ENCODE results near the gene WBP1L.
"Not testable (repeated sequence)": the region's sequence is repeated elsewhere in the genome, so short reads cannot be mapped to it uniquely, and the experiment has no call there.

The WBP1L gene

GRCh38 chr10:102723989-102724388 is 19.8 kb upstream of the WBP1L start:
- no peak for DNase-seq

- DNase-seq: peak; percentile 60 to 68 (median 64)
These were observed 17.5 kb upstream of the WBP1L start for GRCh38 chr10:102726274-102726673.

DNA sequence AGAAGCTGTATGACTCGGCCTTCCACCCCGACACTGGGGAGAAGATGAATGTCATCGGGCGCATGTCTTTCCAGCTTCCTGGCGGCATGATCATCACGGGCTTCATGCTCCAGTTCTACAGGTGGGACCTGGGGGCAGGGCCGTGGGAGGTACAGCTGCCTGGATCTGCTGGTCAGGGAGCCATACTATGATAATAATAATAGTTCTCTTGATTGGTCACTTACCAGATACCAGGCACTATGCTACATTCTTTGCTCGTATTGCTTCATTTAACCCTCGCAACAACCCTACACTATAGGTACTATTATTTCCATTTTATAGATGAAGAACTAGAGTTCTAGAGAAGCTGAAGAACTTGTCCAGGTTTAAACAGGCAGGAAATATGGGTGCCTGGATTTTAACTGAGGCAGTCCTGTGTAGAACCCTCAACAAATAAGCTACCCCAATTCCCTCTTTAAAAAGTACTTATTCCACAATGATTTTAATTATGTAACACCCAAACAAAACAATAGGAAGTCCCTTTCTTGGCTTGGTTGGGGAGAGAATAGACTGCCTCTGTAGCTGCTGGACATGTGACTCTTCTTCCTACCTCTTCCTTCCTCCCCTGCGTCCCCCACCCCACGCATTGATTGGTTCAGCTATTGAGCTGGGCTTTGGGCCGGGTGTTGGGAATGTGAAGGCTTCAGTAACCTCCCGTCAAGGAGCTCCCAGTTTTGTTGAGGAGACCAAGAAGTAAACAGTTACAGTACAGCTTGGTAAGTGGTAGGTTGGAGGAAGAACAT is 16.5 kb upstream of the WBP1L start:
- peak; percentile 57 to 79 (median 73) for DNase-seq

DNA sequence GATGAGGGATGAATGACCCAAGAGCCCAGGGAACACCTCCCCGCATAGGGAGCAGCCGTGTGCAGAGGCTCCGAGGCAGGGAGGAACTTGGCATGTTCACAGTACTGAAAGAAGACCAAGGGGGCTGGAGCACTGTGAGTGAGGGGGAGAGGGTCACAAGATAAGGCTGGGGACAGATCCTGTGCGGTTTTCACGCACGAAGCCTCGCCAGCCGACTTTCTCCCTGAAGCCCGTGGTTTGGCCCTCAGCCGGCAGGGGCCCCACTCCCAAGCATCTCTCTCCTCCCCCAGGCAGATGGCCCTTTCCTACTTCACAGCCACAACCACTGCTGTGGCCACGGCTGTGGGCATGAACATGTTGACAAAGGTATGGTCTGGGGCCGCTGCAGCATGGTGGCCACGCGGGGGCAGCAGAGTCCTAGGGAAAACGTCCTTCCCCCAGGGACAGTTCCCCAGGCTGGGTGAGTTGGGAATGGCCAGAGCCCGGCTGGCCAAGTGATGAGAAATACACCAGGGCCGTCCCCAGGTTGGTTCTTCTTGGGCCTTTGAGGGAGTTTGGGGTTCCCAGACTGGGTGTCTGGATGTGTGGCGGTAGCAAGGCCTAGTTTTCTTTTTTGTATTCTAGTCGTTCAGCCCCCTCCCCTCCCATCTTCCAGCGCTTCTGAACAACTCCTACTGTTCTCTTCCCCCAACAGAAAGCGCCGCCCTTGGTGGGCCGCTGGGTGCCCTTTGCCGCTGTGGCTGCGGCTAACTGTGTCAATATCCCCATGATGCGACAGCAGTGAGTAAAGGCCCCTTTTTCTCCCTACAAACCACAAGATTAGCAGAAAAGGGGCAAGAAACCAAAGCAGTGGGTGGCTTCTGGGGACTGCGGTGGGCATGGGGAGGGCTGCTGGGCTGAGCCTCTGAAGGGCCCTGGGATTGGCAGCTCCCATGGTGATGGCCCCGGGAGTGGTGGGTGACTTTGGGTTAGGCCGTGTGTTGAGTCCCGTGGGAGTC is 14.4 kb upstream of the WBP1L start:
- DNase-seq: peak; percentile 85 to 94 (median 92)

GRCh38 chr10:102731222-102731800 is 12.4 kb upstream of the WBP1L start:
- no peak for DNase-seq

- no peak for DNase-seq
These were observed 11.1 kb upstream of the WBP1L start for GRCh38 chr10:102732661-102733060.

GRCh38 chr10:102735065-102735562 is 8.6 kb upstream of the WBP1L start:
- DNase-seq: no peak

GRCh38 chr10:102738692-102739121 is 5.0 kb upstream of the WBP1L start:
- peak in 3 of 4 experiments; percentile 58 to 62 (median 58) for DNase-seq

GRCh38 chr10:102740229-102740628 is 3.5 kb upstream of the WBP1L start:
- no peak for DNase-seq

DNA sequence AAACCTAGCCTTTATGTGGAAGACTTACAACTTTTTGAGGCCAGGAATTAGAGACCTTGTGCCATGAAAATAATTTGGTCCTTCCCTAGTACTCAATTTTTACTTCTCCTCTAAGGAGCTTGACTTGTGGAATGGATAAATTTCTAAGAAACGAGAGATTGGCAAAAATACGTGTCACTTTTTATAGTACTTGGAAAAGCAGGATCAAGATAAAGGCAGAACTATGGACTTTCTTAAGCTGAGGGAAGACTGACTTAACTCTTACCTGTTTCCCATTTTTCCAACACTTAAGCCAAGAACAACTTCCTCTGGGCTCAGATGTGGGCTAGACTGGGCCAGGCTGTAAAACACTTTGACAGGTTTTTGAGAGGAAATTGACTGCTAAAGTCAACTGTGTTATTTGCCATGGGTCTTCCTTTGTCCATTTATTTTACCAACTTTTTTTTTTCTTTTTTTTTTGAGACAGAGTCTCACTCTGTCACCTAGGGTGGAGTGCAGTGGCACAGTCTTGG is 2.0 kb upstream of the WBP1L start:
- no peak for DNase-seq

DNA sequence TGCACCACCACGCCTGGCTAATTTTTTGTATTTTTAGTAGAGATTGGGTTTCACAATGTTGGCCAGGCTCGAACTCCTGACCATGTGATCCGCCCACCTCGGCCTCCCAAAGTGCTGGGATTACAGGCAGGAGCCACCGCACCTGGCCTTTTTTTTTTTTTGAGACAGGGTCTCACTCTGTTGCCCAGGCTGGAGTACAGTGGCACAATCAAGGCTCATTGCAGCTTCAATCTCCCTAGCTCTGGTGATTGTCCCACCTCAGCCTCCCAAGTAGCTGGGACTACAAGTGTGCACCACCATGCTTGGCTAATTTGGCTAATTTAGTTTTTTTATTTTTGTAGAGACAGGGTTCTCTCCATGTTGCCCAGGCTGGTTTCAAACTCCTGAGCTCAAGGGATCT is 1.4 kb upstream of the WBP1L start:
- not testable (repeated sequence) for DNase-seq

- DNase-seq: no peak
These were observed 615 bp upstream of the WBP1L start for GRCh38 chr10:102743078-102743587.

- peak in 3 of 4 experiments; percentile 23 to 44 (median 38) for DNase-seq
These were observed 765 bp downstream of the WBP1L start for GRCh38 chr10:102744374-102745051.

- no peak for DNase-seq
These were observed 1.4 kb downstream of the WBP1L start for GRCh38 chr10:102745157-102745556.

DNA sequence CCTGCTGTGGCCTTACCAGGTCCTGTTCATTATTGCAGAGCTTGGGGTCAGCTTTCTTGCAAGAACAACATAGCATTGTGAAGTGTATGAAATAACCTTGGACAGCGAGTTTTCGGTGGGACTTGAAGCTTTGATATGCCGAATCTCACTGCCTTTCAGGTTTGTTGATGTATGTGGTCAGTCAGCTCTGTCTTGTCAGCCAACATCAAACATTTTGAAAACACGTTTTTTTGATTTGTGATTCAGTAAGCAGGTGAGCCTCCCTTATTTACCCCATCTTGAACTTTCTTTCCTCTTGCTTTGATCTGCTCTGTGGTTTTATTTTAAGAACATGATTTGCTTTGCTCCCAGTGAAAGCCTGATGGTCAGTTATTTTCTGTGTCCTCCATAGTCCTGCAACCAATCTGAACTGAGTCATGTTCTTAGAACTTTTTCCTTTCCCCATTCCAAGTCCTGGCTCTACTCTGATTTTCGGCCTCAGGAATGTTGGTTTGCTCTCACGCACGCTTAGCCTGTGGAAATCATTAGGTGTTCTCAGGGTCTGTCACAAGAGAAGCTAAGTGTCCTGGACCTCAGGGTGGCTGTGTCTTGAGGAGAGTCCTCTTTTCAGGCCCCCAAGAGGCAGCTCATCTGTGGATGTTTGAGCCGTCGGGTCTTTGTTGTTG is 8.7 kb downstream of the WBP1L start:
- DNase-seq: no peak

DNA sequence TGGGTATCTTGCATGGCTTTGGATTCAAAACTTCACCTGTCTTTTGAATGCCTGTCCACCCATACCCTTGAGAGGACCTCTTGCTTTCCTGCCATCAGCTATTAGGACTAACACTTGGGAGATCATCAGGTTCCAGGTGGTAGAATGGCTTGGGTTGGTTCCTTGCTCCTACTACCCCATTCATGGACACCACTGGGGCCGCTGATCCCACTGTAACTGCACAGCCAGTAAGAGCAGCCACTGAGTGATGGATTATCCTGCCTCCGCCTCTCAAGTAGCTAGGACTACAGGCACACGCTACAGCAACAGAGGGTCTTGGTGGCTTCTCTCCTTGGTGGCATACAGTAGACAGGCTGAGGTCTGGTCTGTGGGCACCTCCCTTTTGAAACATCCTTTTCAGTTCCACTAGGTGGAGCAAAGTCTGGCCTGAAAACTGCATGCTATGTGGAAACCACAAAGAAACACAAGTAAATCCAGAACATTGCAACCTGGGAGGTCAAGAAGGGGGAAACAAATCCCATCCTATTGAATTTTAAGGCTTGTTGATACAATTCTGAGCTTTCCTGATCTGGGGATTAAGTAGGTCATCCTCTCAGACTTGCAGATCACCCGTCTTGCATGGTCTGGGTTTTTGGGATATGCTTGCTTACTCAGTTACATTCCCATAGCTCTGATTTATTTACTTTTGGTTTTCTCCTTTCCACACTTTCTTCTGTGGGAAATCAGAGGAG is 9.4 kb downstream of the WBP1L start:
- peak; percentile 46 to 73 (median 68) for DNase-seq

DNA sequence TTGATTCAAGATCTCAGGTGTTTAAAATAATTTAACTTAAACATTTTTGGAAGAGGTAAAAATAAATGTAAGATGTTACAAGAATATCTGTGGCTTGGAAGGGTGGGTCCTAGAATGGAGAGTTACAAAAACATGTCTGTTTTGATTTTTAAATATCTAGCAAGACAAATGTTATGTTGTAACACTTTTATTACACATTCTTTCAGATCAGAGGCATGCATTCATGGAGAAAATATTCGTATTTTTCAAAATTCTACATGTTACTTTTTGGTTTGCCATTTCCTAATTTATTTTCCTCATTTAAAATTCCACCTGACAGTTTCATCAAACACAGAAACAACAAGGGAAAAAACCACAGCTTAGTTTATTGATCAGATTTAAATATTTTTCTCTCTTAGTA is 10.0 kb downstream of the WBP1L start:
- DNase-seq: no peak

DNA sequence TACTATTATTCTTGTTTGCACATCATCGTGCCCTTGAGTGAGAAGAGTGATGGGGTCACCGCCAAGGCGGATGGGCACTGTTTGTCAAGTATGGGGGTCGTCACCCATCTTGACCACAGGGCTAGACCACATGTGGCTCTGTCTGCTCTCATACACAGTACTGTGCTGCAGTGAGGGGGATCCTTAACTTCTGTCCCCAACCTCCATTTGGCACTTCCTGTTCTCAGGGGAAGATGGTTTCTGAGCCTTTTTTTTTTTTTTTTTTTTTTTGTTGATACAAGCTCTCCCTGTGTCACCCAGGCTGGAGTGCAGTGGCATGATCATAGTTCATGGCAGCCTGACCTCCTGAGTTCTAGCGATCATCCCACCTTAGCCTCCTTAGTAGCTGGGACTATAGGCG is 13.6 kb downstream of the WBP1L start:
- peak in 2 of 4 experiments; percentile 29 to 36 for DNase-seq

GRCh38 chr10:102758240-102758932 is 14.6 kb downstream of the WBP1L start:
- peak in 3 of 4 experiments; percentile 21 to 56 (median 48) for DNase-seq

- not testable (repeated sequence) for DNase-seq
These were observed 15.2 kb downstream of the WBP1L start for GRCh38 chr10:102758933-102759262.

Data from suppressor macrophage (primary cell).